HG02852 (cell line): Measurements from ENCODE around the gene KCNG4.

ENCODE experiments used
- ATAC-seq: cut with Tn5 transposase; IDR thresholded peaks from one replicate; pipeline ENCODE4 v1.9.1; 2021; ENCODE audit warnings: mild to moderate bottlenecking, moderate library complexity; ENCODE audit not compliant: unreplicated experiment

KCNG4 gene

DNA sequence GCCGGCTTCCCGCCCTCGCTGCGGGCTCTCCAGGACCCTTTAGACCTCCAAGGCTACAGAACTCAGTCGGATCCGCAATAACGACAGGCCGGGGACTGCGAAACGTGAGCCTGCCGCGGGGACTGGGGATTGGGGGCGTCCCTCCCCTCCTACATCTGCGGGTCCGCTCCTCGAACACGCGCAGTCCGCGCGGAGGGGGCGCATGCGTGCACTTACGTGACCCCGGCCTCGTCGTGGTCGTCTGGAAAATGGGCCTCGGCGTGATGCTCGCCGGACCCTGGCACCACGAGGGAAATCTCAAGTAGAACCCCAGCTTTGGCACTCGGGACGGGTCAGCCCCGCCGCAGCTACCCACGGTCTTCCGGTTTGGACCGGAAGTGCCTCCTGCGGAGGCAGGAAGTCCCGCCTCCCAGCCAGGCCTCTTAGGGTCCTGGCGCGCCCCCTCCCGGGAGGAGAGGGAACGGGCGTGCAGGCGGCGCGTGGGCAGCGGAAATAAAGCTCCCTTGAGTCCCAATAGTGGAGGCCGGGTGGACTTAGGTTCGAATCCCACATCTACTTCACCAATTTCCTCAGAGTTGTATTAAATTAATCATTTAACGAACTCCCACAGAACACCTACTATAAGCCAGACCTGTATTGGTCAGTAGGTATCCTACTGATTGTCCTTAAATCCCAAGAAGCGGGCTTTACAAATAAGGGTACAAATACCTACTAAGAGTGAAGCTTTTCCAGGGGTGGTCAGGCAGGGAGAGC, 53.0 kb downstream of the KCNG4 start, which contains the start of gene TAF1C:
Gene TAF1C, minus strand, starts transcription at position 373 of the 753 bp plus-strand sequence. CDS start 2,069 bp downstream, outside the sequence.
- ATAC-seq = peak; percentile 97

DNA sequence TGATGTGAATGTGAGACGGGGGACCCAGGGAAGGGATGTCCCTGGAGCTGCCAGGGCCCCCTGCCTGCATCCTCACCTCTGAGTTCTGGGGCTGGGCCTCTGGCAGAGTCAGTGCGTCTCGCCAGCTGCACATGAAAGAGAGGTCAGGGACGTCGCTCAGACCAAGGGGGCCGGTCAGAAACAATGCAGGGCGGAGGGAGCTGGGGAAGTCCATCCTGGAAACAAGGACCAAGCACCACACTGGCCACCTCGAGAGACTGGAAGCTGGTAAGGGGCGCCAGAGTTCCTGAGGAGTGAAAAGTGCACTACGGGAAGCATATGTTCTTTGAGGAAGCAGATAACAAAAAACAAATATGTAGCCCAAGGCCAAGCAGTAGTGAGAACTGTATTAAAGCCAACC, 55.0 kb downstream of the KCNG4 start:
- ATAC-seq = no peak

DNA sequence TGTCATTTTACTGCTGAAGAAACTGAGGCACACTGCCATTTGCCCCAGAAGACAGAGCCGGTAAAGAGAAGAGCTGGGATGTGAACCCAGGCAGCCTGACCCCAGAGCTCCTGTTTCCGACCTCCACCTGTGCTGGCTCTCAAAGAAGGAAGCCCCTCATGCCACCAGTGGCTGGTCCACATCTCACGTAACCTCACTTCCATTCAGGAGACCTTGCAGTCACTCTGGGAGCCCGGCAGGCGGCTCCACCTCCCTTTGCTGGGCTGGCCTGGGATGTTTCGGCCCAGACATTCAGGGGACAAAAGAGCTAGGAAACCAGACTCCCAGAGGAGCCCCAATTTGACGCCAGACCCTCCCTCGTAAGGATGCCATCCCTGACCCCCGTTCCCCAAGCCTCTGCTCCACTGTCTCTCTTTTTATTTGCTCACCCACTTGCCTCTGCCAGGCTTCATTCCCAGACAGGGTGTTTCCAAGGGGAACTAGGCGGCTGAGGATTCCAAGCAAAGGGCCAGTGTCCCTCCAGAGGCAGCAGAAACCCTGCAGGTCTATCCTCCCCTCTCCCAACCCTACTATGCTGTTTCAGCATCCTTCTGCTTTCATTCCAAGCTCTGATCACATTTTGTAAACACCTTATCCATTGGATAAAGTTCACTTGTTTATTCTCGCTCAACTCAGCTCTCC, 55.8 kb downstream of the KCNG4 start:
- no peak for ATAC-seq

DNA sequence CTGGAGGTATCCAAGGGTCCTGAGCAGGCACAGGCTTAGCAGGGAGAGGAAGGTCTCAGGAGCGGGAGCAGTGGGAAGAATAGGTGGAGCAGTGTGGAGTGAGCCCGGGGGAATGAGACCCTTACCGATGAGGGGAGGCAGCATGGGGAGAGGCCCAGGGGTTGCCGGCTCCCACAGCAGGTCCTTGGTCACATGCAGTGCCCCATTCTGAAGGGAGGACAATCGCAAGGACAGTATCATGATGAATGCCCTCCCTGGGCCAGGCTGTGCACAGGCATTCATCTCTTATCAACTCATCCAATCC, 56.3 kb downstream of the KCNG4 start:
- no peak for ATAC-seq

DNA sequence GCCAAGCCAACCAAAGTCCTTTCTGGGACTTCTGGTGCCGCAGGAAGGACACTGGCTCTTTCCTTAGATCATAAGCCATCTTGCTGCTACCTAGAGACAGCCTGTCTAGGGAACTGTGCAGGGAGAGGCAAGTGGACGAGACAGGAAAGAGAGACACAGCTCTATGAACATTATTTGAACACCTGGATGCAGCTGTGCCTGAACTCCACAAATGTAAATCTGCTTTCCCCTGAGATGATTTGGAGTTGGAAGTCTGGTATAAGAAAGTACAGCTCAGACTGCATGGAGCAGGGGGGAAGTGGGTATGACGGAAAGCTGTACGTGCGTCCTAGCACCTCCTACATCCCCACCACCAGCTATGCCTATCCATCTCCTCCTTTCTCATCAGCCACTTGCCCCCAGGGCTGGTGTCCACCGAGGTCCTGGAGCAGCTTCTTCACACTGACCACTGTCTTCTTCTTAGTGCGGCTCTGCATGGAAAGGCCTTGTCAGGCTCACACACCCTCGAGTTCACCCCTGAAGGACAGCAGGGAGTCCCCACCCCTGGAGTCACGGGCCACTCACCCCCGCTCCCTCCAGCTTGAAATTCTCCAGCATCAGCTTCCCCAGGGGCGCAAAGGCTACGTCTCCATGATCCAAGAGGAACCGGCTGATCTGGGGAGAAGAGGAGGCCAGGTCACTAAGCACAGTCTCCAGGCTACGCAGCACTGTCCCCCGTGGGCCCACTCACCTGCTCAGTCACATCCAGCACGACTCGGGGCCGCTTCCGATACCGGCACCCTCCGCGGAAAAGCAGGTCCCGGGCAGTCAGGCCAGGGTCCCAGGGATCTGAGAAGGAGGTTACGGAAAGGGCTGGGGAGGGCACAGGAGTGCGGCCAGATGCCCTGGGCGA, 56.9 kb downstream of the KCNG4 start:
- no peak for ATAC-seq

DNA sequence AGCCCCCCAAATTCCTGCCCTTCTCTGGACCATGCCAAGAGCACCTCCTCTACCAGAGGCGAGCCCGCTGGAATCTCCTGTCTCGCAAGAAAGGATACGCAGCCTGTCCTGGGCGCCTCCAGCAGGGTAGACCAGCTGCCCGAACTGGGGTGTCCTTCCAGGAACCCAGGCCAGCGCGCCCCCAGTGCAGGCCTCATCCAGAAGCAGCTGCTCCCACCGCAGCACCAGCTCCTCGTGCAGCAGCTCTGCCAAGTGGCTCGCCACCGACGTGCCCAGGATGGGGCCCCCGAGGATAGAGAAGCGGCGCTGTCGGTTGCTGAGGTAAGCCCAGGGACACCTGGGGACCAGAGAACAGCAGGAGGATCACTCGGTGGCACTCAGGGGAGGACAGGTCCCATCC, 57.7 kb downstream of the KCNG4 start:
- no peak for ATAC-seq

DNA sequence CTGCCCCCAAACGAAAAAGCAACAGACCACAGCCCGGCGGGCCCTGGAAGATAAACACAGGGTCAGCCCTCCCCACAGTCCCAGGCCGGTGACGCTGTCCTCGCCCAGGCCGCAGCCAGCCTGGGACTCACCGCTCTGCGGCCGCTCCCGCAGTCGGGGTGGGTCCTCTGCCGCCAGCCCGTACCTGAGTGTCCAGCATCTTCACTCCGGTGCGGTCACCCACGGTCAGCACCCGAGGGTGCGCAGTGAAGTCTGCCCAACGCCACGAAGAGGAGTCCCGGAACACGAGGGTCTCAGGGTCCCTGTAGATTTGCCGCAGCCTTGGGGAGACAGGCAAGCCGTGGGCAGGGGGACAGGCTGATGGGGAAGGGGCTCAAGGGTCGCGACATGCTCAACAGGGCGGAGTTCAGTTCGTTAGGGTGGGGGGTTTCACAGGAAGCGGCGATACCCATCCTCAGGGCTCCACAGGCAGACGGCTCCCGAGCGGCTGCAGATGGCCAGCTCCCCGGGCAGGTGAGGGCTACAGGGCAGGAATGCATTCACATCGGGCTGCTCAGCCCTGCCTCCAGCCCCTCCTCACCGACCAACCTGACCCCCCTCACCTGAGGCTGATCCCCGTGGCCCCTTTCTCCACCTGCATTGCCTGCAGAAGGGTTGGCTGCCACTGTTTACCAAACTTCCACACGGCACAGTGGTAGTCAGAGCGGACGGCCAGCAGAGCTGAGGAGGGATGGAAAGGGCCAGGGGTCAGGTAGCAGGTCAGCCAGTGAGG, 58.5 kb downstream of the KCNG4 start:
- no peak for ATAC-seq

DNA sequence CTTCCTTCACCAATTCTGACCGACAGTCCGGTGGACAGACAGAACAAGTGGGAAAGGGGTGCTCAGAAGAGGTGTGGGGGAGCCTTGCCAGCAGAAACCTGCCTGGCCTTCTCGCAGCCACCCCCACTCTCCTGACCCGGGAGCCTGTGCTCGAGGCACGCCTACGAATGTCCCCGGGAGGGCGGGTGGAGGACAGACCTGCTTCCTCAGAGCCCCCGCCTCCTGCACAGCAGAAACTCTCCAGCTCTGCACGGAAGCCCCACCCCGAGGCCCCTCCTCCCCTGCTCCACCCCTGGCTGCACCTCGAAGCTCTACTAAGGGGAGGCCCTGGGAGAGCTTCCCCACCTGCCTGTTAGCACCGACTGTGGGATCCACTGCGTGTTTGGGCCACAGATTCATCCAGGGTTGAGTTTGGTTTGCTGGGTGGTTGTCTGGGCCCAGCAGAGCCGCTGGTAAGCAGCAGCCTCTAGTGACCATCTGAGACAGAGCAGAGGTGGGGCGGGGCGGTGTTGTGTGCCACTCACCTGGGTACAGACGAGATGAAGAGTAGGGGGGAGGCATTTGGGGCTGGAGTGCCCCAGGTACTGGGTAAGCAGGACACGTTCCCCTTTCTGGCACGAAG, 59.2 kb downstream of the KCNG4 start:
- no peak for ATAC-seq

DNA sequence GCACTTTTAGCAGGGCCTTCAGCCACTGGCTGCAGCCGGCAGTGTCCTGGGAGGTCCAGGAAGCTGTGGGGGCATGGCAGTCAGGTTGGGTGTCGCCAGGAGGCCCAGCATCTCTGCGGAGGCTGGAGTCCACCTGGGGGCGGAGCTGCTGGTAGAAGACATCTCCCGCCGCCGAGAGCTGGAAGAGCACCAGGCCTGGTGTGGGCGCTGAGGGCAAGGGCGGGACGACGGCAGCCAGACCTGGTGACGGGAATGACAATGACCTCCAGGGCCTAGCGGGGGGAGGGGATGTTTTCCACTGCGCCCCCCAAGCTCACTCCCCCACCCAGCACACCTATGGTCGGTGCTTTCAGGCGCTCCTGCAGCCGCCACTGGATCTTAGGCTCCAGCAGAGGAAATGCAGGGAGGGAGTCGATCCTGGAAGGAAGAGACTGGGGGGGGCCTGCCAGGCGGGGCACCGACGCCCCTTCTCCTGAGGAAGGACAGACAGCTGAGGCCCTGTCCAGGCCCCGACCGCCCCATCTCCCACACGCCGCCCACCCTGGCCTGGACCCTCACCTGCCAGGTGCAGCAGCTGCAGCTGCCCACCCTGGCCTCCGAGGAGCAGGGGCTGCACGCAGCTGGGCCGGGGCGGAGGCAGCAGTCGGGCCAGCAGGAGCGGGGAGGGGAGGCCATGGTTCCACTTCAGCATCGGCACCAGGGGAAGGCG, 60.0 kb downstream of the KCNG4 start:
- no peak for ATAC-seq

DNA sequence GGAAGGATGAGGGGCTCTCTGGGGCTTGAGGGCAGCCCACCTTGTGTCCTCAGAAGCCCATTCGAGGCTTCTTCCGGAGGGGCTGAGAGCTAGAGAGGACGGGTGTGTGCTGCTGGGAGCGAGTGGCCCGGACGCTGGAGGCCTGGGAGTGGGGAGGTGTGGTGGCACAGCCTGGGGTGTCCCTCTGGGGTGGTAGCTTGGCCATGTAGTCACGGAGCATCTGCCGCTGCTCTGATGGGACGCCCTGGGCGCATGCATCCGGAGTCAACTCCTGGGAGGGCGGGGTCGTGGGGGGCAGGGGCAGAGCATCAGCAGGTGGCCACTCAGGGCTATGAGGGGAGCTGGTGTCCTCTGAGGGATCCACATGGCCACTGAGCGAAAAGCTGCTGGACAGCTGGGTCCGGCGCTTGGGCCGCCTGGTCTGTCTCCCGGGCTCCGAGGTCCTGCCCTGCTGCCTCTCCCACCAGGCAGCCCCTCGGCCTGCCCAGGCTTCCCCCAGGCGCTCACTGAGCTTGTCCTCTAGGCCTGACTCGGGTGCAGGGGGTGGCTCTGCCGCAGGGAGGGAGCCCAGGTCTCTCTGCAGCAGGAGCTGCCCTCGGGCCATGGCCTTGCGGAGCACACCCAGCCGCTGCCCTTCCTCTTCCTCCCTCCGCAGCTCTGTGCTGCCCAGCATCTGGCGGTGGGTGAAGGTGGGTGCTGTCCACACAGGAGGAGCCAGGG, 60.8 kb downstream of the KCNG4 start:
- no peak for ATAC-seq

DNA sequence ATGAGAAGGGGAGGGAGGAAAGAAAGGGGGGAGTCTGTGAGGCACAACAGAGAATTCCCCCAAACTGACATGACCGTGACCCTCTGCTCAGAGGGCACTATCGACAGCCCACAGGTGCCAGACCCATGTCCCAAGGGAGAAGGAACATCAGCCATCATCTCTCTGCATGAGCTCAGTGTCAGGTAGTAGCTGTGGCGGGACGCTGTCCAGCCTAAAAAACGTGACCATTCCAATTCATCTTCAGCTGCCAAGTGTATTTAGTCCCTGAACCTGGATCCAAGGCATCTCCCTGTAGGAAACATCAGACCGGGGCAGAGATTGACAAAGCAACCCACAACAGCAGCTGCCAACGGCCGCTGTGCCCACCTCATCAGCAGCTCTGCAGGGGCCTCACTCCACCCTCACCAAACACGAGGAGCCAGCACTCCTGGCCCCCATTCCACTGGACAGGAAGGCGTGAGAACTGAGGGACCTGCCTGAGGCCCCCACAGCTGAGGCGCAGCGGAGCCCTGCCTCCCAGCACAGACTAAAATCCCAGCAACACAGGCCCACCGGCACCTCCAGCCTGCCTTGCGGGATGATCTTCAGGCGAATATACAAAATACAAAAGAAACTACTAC, 61.6 kb downstream of the KCNG4 start:
- no peak for ATAC-seq

DNA sequence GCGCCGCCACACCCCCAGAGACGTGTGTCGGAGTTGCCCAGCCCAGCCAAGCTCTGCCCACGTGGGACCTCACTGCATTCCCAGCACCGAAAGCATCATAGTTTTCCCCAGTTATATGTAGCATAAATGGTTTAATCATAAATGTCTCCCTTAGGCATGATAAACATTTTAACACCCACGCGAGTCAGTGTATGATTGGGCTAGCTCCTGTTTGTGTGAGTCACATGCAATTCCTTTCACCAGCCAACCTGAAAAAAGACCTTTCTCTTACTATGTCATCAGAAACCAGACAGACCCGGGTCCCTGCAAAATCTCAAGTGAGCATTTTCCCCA, 62.1 kb downstream of the KCNG4 start:
- no peak for ATAC-seq

DNA sequence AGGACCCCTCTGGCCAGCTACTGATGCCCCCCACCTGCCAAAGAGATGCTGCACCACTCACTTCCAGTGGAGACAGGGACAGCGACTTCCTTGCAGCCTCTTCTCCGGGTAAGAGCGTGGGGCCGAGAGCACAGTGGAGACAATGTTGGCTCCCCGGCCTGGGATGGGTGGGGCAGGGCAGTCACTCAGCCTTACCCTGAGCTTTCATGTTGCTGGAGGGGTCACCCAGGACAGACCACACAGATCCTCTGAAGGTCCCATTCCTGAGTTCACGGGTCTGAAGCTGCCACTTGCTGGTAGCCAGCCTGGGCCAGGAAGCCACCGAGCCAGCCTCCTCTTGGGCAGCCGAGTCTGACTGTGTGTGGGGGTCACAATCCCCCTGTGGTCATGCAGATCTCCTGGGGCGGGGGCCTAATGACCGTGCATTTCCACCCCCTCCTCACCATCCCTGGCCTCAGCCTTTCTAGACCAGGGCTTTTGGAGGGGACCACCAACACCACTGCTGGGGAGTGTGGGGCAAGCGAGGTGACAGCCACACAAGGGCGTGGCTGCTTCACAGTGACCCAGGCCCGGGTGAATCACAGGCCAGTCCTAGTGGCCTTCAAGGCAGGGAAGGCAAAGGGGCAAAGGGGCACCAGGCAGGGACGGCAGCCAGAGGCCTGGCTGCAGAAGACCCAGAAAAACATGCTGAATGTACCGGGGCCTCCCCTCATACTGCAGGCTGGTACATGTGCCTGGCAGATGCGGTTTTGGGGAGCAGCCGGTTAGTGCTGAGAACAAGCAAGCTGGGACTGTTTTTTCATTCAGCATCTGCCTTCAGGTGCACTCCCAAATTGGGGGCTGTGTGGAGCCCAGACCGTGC, 63.4 kb downstream of the KCNG4 start:
- ATAC-seq = no peak

DNA sequence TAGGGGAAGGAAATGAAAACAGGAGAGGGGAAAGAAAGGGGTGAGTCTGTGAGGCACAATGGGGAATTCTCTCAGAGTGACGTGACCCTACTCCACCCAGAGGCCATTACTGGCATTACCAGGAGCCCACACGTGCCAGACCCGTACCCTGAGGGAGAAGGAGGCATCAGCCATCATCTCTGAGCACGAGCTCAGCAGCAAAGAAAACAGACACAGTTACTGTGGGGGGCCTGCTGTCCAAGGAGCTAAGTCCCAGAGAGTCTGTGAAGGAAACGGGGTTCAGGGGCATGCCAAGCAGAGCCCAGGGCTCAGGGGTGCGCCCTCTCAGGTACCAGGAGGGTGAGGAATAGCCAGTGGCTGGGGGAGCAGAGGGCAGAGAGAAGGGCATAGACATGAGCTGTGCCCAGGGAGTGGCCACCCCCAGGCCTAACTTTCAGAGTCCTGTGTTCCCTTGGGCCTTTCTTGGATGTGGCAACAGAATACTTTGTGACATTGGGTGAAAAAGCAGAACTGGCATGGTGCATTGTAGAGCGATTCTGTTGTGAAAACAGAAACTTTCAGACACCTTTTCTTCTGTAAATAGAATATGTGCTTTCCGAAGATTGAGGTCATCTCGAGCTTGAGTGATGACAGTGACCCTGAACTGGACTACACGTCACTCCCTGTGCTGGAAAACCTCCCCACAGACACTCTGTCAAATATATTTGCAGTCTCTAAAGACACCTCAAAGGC, 64.3 kb downstream of the KCNG4 start:
- ATAC-seq = peak; percentile 68

DNA sequence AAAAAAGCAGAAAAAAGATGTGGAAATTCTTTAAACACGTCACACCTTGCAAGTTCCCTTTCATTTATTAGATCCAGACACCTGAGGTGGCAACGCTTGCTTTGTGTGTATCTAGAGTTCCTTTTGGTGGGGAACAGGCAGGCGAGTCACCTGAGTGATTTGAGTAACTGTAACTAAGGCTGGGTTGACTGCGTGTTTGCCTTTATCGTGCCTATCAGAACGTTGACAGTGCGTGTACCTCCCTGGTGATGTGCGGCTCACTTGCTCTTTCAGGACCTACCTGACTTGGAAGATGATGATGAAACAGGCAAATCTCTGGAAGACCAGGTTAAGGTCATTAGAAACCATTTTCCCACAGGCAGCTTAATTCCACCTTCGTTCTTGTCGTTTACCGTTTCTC, 65.4 kb downstream of the KCNG4 start:
- no peak for ATAC-seq

DNA sequence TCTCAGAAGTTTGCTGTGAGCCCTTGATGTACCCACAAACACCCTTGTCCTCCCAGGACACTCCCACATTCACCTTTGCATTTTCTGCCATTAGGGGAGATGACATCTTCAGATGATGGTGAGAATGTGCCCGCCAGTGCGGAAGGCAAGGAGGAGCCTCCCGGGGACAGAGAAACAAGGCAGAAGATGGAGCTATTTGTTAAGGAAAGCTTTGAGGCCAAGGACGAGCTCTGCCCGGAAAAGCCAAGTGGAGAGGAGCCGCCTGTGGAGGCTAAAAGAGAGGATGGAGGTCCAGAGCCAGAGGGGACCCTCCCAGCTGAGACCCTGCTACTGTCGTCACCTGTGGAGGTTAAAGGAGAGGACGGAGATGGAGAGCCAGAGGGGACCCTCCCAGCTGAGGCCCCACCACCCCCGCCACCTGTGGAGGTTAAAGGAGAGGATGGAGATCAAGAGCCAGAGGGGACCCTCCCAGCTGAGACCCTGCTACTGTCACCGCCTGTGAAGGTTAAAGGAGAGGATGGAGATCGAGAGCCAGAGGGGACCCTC, 70.0 kb downstream of the KCNG4 start:
- ATAC-seq = no peak
